Heart left ventricle (tissue), 16 donors: Measurements from ENCODE around the gene OVCH1. TPM values are rescaled to one million over a fixed set of nuclear protein-coding genes. Genes with fewer than 3 reads are reported as not detected.

Experiments
- ATAC-seq, 4 donors: fragments of 200-7000 bp; cut with Tn5 transposase; one replicate each; pipeline ENCODE4 v1.9.1; 2020 to 2022; ENCODE audit warnings: moderate library complexity in 4 of 4, mild to moderate bottlenecking in 3 of 4, moderate number of reproducible peaks in 1 of 4
- DNase-seq, 5 donors: peaks; one replicate each; pipeline ENCODE4 v3.0.0-alpha.2; 2020
- H3K27ac ChIP-seq, 12 donors: fragments of 200-600 bp; sonication (generic) in 4 of 12; one replicate each; pipeline versions ENCODE4 v1.5.0 to v1.8.0; 2016 to 2022; ENCODE audit warnings: mild to moderate bottlenecking in 2 of 12
- H3K27me3 ChIP-seq, 9 donors: fragments of 200-600 bp; sonication (generic) in 2 of 9; one replicate each; pipeline versions ENCODE4 v1.5.1 to v1.8.0; 2016 to 2022; ENCODE audit warnings: mild to moderate bottlenecking in 3 of 9
- H3K36me3 ChIP-seq, 9 donors: fragments of 200-600 bp; sonication (generic) in 2 of 9; one replicate each; pipeline versions ENCODE4 v1.5.0 to v1.8.0; 2018 to 2022; ENCODE audit warnings: mild to moderate bottlenecking in 2 of 9
- H3K4me1 ChIP-seq, 12 donors: fragments of 200-600 bp; sonication (generic) in 4 of 12; one replicate each; pipeline versions ENCODE4 v1.5.0 to v1.8.0; 2016 to 2022; ENCODE audit warnings: mild to moderate bottlenecking in 3 of 12
- H3K4me3 ChIP-seq, 12 donors: fragments of 200-600 bp; sonication (generic) in 4 of 12; one replicate each; pipeline versions ENCODE4 v1.5.0 to v1.8.0; 2017 to 2022; ENCODE audit warnings: mild to moderate bottlenecking in 9 of 12, moderate library complexity in 4 of 12
- H3K9me3 ChIP-seq, 12 donors: fragments of 200-600 bp; sonication (generic) in 4 of 12; one replicate each; pipeline versions ENCODE4 v1.5.0 to v1.8.0; 2016 to 2022; ENCODE audit warnings: mild to moderate bottlenecking in 1 of 12
- CTCF ChIP-seq, 12 donors: fragments of 200-600 bp; sonication (generic) in 4 of 12; IDR thresholded peaks; one replicate each; pipeline versions ENCODE4 v1.5.0 to v1.8.0; 2018 to 2022; ENCODE audit warnings: antibody characterized with exemption in 12 of 12, mild to moderate bottlenecking in 5 of 12
- POLR2A ChIP-seq, 2 donors: fragments of 450-650 bp; IDR thresholded peaks; one replicate each; pipeline ENCODE4 v1.6.1; 2017; ENCODE audit warnings: antibody characterized with exemption in 2 of 2, mild to moderate bottlenecking in 2 of 2, moderate library complexity in 2 of 2
- WGBS, 4 donors: extraction: QIAGEN DNeasy Blood & Tissue Kit in 2 of 4; methylation state at CpG; one replicate each; pipeline versions ENCODE4 v1.1.5 to v1.1.7; 2013 to 2018; 5-methylcytosine and 5-hydroxymethylcytosine counted together
- intact Hi-C, 10 donors: fragments of 100-400 bp; cut with DNase I; formaldehyde crosslinking; loops; one replicate each; pipeline versions ENCODE4 v1.11.1 to v1.14.2; 2022
- polyA plus RNA-seq, 2 donors: library from polyadenylated mRNA; stranded (reverse); fragments of 200-250 nt; gene quantifications; one replicate each; pipeline ENCODE4 v1.2.3, GENCODE V29; 2013
- total RNA-seq, 9 donors: library from RNA; depleted of rRNA in 2 of 9; stranded (reverse); fragments of >200 nt in 2 of 9; fragmentation: NEBNext Ultra II Directional in 3 of 9; extraction: Animal tissue kit (Norgen Biotek cat#: 25700) in 3 of 9; gene quantifications; one replicate each; pipeline versions ENCODE4 v1.1.0 to v1.2.4, GENCODE V29; 2016 to 2023
- donor health status: ischemic (EF 13 %, LVEDD 7.1; RV severe dilation, severe dysfunction).
- donor health status: healthy with polysubstance abuse.
- donor health status: DM: no; HTN: yes; CAD: no.
- donor health status: DM: no; HTN: no; CAD: no.
- donor health status: ischemic (EF 25% LVEDD 6.9; RV normal size, moderate dysfunction).
- donor health status: ischemic (EF 25% LVEDD 5.7; RV mildly dilated, moderate dysfunction).
- donor health status: healthy.
- donor health status: DM: yes; HTN: yes; CAD: no.
- donor health status: ischemic (EF 35%, LVEDD 5.7; RV mildly dilated, moderate dysfunction).
- donor health status: nonischemic (EF 11% LVEDD 7.7; RV severe dilation, severe dysfunction).
- donor health status: DM: yes; HTN: yes; CAD: no.
- donor health status: PGD.
- donor health status: ischemic (EF 29% LVEDD 5.4; RV normal size, mild dysfunction).
- donor health status: nonischemic (EF 23%, LVEDD 6.1; RV moderate dilation, normal function).

OVCH1 gene
- total and polyA plus RNA-seq, 11 donors, result 0.09 to 0.18 (median 0.13) TPM; not detected in 7

DNA sequence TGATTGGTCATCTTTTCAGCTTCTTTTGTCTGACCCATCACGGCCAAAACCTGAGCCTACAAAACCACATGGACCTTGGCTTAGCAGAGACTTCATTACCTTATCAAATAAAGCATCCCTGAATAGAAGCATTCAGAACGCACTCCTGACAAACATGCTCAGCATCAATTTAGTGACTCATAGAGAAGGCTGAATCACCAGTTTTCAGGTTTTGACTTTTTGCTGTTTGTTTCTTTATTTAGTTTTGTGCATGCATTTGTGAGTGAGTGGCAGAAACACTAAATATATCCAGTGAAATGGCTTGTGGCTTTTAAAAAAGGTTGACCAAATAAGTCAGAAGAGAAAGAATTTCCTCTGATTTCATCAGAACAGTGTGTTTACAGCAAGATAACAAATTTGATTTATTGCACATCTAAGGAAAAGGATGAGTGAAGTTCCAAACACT, 19.0 kb upstream of the OVCH1 start:
- WGBS, 4 donors, result 69 to 80% (median 76%) methylated on average over 2 of the region's 2 CpGs
- peaks cover 0 to 79% (median 55%) of the 10 kb centered on the region in 9 donors for H3K36me3 ChIP-seq
- no peaks in the 10 kb centered on the region for H3K9me3 ChIP-seq
- no peaks in the 10 kb centered on the region for H3K4me1 ChIP-seq
- intact Hi-C loops, result loop anchor here in 6 of 10 donors (5.0 to 10.0 kb wide), 3 partner anchors 768 to 1288 kb away; no protein-coding TSS in a partner anchor
- DNase-seq, result no peak
- no peak overlapping the region for H3K27ac ChIP-seq
- H3K4me3 ChIP-seq, result no peak overlapping the region
- ATAC-seq, result no peak
- H3K27me3 ChIP-seq, result no peaks in the 10 kb centered on the region
- TF ChIP-seq CTCF (IDR thresholded peaks at IDR 0.05) (no peak), POLR2A (IDR thresholded peaks at IDR 0.05) (no peak)

- Histone ChIP-seq H3K4me3 (no peak overlapping the region), H3K4me1 (no peaks in the 10 kb centered on the region), H3K36me3 (peaks cover 0 to 82% (median 48%) of the 10 kb centered on the region in 9 donors), H3K27me3 (no peaks in the 10 kb centered on the region), H3K27ac (no peak overlapping the region), H3K9me3 (no peaks in the 10 kb centered on the region)
- intact Hi-C loops, result loop anchor here in 5 of 10 donors (10.0 kb wide), 2 partner anchors 774 to 1294 kb away; no protein-coding TSS in a partner anchor
- 78 to 89% (median 86%) methylated on average over 6 of the region's 6 CpGs for WGBS, 4 donors
- DNase-seq, result no peak
- no peak for TF ChIP-seq POLR2A (IDR thresholded peaks at IDR 0.05)
- no peak for TF ChIP-seq CTCF (IDR thresholded peaks at IDR 0.05)
- ATAC-seq, result no peak
These were observed 13.2 kb upstream of the OVCH1 start for GRCh38 chr12:29510591-29511185.

DNA sequence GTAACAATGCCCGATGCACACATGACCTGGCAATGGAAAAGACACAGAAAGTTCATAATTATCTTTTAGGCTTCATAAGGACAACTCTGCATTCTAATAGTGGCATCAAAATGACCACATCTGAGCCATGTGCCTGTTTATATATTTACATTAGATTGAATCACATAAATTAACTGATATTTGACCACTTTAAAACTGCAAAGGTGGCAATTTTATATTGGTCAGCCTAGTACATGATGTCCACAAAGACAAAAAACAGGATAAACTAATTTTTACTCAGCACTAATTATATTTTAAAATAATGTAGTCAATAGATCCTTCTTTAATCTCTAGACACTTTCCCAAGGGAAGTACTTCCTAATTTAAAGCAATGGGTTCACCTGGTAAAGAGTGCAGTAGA, 12.0 kb upstream of the OVCH1 start:
- Histone ChIP-seq H3K27me3 (no peaks in the 10 kb centered on the region), H3K36me3 (peaks cover 0 to 83% (median 39%) of the 10 kb centered on the region in 9 donors), H3K4me3 (no peak overlapping the region), H3K27ac (no peak overlapping the region), H3K9me3 (no peaks in the 10 kb centered on the region), H3K4me1 (no peaks in the 10 kb centered on the region)
- WGBS, 4 donors, result 94 to 100% (median 97%) methylated on average over 1 of the region's 1 CpG
- no peak for DNase-seq
- no peak for ATAC-seq
- TF ChIP-seq CTCF (IDR thresholded peaks at IDR 0.05) (no peak), POLR2A (IDR thresholded peaks at IDR 0.05) (no peak)
- intact Hi-C loops, result no loop called here

- Histone ChIP-seq H3K4me3 (no peak overlapping the region), H3K36me3 (peaks cover 0 to 83% (median 36%) of the 10 kb centered on the region in 9 donors), H3K4me1 (no peaks in the 10 kb centered on the region), H3K27ac (no peak overlapping the region), H3K27me3 (no peaks in the 10 kb centered on the region), H3K9me3 (no peaks in the 10 kb centered on the region)
- DNase-seq (no peak), ATAC-seq (no peak)
- TF ChIP-seq POLR2A (IDR thresholded peaks at IDR 0.05), result no peak
- TF ChIP-seq CTCF (IDR thresholded peaks at IDR 0.05), result no peak
- 93 to 98% (median 94%) methylated on average over 2 of the region's 2 CpGs for WGBS, 4 donors
- intact Hi-C loops, result no loop called here
These were observed 11.5 kb upstream of the OVCH1 start for GRCh38 chr12:29508949-29509348.
